NCI-H2107 (cell line): ENCODE results near the gene ZMIZ1.

Source experiments
- DNase-seq: peaks from one replicate; lab custom pipeline; 2025; lab: John Stamatoyannopoulos, UW

Gene ZMIZ1

GRCh38 chr10:79187121-79187940 lies 118.6 kb downstream of the ZMIZ1 start:
- no peak for DNase-seq

GRCh38 chr10:79188154-79188965 lies 119.6 kb downstream of the ZMIZ1 start:
- DNase-seq: no peak

GRCh38 chr10:79189181-79189580 lies 120.4 kb downstream of the ZMIZ1 start:
- no peak for DNase-seq

- no peak for DNase-seq
Measured at GRCh38 chr10:79189853-79190435, 121.2 kb downstream of the ZMIZ1 start.

- no peak for DNase-seq
Measured at GRCh38 chr10:79190740-79191261, 122.0 kb downstream of the ZMIZ1 start.

GRCh38 chr10:79191951-79192676 lies 123.3 kb downstream of the ZMIZ1 start:
- DNase-seq: no peak

- no peak for DNase-seq
Measured at GRCh38 chr10:79192677-79193003, 123.9 kb downstream of the ZMIZ1 start.

GRCh38 chr10:79193694-79194382 lies 125.1 kb downstream of the ZMIZ1 start:
- DNase-seq: no peak

- DNase-seq: peak; percentile 33
Measured at GRCh38 chr10:79195091-79195923, 126.5 kb downstream of the ZMIZ1 start.

- no peak for DNase-seq
Measured at GRCh38 chr10:79196470-79197461, 128.0 kb downstream of the ZMIZ1 start.

- DNase-seq: no peak
Measured at GRCh38 chr10:79197558-79197957, 128.8 kb downstream of the ZMIZ1 start.

- DNase-seq: no peak
Measured at GRCh38 chr10:79200346-79200745, 131.6 kb downstream of the ZMIZ1 start.

- DNase-seq: no peak
Measured at GRCh38 chr10:79201706-79202105, 132.9 kb downstream of the ZMIZ1 start.

- DNase-seq: no peak
Measured at GRCh38 chr10:79202188-79203013, 133.6 kb downstream of the ZMIZ1 start.

GRCh38 chr10:79203014-79203644 lies 134.4 kb downstream of the ZMIZ1 start:
- DNase-seq: no peak

GRCh38 chr10:79203833-79204232 lies 135.1 kb downstream of the ZMIZ1 start:
- DNase-seq: no peak

GRCh38 chr10:79206300-79207095 lies 137.7 kb downstream of the ZMIZ1 start:
- DNase-seq: no peak
